ENCODE data around the gene LRRC27.

LRRC27 gene

GRCh38 chr10:132305654-132306342, 26.2 kb upstream of the LRRC27 start:
- Mint-ChIP-seq H3K4me1 (peaks cover 12% of the 10 kb centered on the region), H3K4me3 (peak overlapping the region; percentile 78 to 91 (median 88)), H3K27ac (no peak overlapping the region), H3K27me3 (ENCODE audit: low read depth) (peaks cover 59% of the 10 kb centered on the region), H3K36me3 (ENCODE audit: low read depth) (no peaks in the 10 kb centered on the region), H3K9me3 (peaks cover 12% of the 10 kb centered on the region)
- no peak for TF ChIP-seq CTCF (IDR thresholded peaks at IDR 0.05; ENCODE audit: unreplicated experiment in 3 of 3)

DNA sequence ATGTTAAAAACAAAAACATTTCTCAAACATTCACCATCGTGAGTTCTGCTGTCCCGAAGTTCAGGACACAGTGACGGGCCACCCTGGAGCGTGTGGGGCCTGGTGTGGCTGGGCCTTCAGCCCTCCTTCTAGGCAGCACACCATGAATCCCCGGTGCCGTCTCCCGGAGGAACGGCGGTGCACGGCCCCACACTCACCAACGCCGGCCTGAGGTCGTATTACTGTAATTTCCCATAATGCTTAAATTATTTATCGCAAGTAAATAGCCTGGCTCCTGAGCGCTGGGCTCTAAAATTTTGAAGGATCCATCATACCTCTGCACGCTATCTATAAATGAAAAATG, 25.7 kb upstream of the LRRC27 start:
- Mint-ChIP-seq H3K36me3 (ENCODE audit: low read depth) (no peaks in the 10 kb centered on the region), H3K27me3 (ENCODE audit: low read depth) (peaks cover 64% of the 10 kb centered on the region), H3K4me1 (peaks cover 9% of the 10 kb centered on the region), H3K9me3 (peaks cover 12% of the 10 kb centered on the region), H3K27ac (no peak overlapping the region), H3K4me3 (peak overlapping the region; percentile 78 to 91 (median 88))
- no peak for TF ChIP-seq CTCF (IDR thresholded peaks at IDR 0.05; ENCODE audit: unreplicated experiment in 3 of 3)

GRCh38 chr10:132306864-132307751, 24.9 kb upstream of the LRRC27 start:
- peaks cover 9% of the 10 kb centered on the region for H3K4me1 Mint-ChIP-seq
- H3K9me3 Mint-ChIP-seq: peaks cover 12% of the 10 kb centered on the region
- peaks cover 69% of the 10 kb centered on the region for H3K27me3 Mint-ChIP-seq (ENCODE audit: low read depth)
- peak overlapping the region; percentile 88 to 91 (median 89) for H3K4me3 Mint-ChIP-seq
- no peaks in the 10 kb centered on the region for H3K36me3 Mint-ChIP-seq (ENCODE audit: low read depth)
- no peak for TF ChIP-seq CTCF (IDR thresholded peaks at IDR 0.05; ENCODE audit: unreplicated experiment in 3 of 3)
- H3K27ac Mint-ChIP-seq: no peak overlapping the region

- H3K4me1 Mint-ChIP-seq: peaks cover 5% of the 10 kb centered on the region
- H3K36me3 Mint-ChIP-seq (ENCODE audit: low read depth): no peaks in the 10 kb centered on the region
- peak within 1 kb of the TSS; percentile 88 to 91 (median 89) for H3K4me3 Mint-ChIP-seq
- peaks cover 66% of the 10 kb centered on the region for H3K27me3 Mint-ChIP-seq (ENCODE audit: low read depth)
- TF ChIP-seq CTCF (IDR thresholded peaks at IDR 0.05; ENCODE audit: unreplicated experiment in 3 of 3): no peak
- H3K27ac Mint-ChIP-seq: no peak within 1 kb of the TSS
- H3K9me3 Mint-ChIP-seq: peaks cover 7% of the 10 kb centered on the region
Measured at GRCh38 chr10:132307823-132308586, 24.0 kb upstream of the LRRC27 start, which contains the start of gene STK32C. Gene STK32C (minus strand): TSS chr10:132307950. CDS start chr10:132307833, 117 bp downstream.

DNA sequence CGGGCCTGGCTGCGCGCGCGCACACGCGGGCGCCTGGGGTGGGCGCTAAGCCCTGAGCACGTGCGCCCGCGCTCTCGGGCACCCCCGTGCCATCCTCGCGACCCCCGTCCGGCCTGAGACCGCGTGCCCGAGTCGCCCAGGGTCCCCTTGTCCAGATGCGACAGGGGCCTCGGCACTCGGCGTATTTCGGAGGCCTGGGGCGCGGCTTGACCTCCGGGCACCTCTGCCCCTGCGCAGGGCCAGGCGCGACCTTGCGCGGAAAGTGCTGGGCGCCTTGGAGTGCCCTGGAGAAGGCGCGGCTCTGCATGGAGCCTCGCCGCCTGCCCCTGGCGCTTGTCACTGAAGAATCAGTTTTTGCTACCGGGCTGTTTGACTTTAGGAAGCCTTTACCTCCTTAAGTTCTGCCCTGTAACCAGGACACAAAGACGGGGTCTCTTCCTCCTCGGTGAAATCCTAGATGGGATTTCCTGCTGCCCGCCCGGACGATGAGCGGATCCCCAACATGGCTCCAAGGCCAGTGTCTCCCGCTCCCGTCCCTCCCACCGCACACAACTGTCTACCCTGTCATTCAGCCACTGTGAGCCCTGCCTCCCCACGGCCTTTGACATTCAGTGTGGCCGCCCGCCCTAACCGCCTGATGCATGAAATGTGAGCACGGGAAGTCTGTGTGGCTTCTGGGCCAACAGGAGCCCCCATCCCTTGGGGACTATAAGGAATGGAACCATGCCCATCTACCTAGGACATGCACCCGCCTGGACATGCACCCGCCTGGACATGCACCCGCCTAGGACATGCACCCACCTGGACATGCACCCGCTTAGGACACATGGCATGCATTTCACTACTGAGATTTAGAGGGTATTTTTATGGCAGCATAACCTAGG, 23.2 kb upstream of the LRRC27 start:
- Mint-ChIP-seq H3K4me1 (peaks cover 5% of the 10 kb centered on the region), H3K9me3 (peaks cover 8% of the 10 kb centered on the region), H3K27ac (no peak overlapping the region), H3K27me3 (ENCODE audit: low read depth) (peaks cover 63% of the 10 kb centered on the region), H3K36me3 (ENCODE audit: low read depth) (peaks cover 5% of the 10 kb centered on the region), H3K4me3 (peak overlapping the region; percentile 81 to 82 (median 82))
- TF ChIP-seq CTCF (IDR thresholded peaks at IDR 0.05; ENCODE audit: unreplicated experiment in 3 of 3): no peak
